ENCODE data around the gene ANO4.

ANO4 gene

DNA sequence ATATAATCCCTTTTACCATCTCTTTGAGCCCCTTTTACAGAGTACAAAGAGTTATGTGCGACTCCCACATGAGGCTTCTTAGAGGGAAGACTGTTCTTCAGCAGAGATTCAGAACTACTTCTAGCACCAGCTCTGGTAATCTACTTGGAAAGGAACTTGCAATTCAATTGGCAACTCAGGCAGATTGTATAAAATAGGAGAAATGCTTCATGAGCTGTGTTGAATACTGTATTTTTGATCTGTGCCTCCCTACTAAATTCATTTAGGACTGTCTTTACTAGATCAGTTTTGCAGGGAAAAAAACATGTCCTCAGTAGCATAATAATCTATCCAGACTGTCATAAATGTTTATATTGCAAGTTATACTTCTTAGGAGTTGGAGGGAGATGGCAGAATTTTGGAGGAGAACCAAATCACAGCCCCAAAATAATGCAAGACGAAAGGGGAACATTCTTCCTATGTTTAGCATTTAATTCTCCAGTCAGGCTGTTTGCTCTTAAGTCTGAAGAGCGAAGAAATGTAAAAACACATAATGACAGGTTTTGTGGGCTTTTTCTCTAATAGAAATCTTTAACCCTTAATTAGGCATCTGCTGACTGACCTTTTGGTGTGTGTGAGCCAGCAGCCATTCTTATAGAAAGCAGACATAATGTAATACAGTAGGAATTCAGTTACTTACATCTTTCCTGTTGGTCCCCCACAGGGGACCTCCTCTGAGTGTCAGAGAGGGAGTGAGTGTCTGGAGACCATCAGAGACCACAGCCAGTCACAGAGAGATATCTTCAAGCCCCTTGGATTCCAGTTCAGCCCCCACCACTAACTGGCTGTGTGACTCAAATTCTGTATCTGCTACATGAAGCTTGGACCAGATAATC, 3.9 kb downstream of the ANO4 start:
- CTCF ChIA-PET, result no interaction called here
- POLR2A ChIA-PET, result no interaction called here
- DNase-seq (ENCODE audit: extremely low spot score), result no peak
- TF ChIP-seq, protein P1, sequence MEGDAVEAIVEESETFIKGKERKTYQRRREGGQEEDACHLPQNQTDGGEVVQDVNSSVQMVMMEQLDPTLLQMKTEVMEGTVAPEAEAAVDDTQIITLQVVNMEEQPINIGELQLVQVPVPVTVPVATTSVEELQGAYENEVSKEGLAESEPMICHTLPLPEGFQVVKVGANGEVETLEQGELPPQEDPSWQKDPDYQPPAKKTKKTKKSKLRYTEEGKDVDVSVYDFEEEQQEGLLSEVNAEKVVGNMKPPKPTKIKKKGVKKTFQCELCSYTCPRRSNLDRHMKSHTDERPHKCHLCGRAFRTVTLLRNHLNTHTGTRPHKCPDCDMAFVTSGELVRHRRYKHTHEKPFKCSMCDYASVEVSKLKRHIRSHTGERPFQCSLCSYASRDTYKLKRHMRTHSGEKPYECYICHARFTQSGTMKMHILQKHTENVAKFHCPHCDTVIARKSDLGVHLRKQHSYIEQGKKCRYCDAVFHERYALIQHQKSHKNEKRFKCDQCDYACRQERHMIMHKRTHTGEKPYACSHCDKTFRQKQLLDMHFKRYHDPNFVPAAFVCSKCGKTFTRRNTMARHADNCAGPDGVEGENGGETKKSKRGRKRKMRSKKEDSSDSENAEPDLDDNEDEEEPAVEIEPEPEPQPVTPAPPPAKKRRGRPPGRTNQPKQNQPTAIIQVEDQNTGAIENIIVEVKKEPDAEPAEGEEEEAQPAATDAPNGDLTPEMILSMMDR (IDR thresholded peaks at IDR 0.05; ENCODE audit: control extremely low read depth, extremely low read depth, low read depth, missing control alignments), result no peak

DNA sequence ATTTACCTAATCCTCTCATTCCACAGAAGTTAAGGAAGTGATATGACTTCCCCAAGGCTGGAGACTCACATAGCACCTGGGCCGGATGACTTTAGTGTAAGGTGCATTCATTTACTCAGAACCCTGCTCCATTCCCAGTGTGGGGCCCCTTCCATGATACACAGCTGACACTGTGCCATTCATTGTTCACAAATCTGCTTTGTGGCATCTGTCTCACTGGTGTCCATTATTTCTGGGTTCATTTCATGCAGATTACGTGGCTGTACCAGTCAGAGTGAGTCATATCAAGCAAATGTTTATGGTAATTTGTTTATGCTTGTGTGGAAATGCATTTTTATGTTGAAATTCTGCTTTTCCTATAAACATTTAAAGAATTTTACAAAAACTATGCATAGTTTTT, 5.2 kb downstream of the ANO4 start:
- TF ChIP-seq, protein P1 (IDR thresholded peaks at IDR 0.05; ENCODE audit: control extremely low read depth, extremely low read depth, low read depth, missing control alignments), result no peak
- POLR2A ChIA-PET, result no interaction called here
- DNase-seq (ENCODE audit: extremely low spot score), result no peak
- CTCF ChIA-PET, result no interaction called here

DNA sequence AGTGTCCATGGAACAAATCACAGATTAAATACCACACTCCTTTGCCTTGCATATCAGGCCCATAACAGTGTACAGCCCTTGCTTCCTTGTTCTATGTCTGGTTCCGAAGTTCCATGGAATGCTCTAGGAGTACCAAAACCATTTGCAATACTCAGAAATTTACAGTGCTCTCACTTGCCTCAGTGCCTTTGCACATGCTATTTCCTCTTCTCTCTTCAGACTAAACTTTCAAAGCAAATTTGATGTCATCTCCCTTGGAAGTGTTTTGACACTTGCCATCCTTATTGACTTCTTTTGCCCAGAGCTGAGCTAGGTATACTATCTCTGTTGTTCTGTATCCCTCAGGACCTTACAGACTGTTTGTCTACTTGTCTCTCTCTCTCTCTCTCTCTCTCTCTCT, 6.1 kb downstream of the ANO4 start:
- POLR2A ChIA-PET, result no interaction called here
- TF ChIP-seq, protein P1 (IDR thresholded peaks at IDR 0.05; ENCODE audit: control extremely low read depth, extremely low read depth, low read depth, missing control alignments), result no peak
- CTCF ChIA-PET, result no interaction called here
- DNase-seq (ENCODE audit: extremely low spot score), result no peak

DNA sequence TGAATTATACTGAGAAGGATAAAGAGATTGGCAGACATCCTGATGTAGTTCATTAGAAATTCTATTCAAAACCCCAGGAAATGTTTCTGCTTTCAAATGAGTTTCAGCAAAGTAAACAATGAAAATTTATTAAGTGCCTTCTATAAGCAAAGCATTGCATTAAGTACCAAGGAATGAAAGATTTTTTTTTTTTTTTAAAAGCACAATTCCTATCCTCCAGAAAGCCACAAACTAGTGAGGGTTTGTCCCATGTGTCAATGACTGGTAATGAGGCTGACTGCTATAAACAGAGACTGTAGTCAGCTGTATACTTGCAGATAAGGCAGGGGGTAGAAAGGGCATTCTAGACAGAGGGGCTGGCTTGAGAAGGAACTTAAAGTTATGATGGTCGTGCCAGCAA, 6.7 kb downstream of the ANO4 start:
- ChIA-PET POLR2A (no interaction called here), CTCF (no interaction called here)
- no peak for DNase-seq (ENCODE audit: extremely low spot score)
- TF ChIP-seq, protein P1 (IDR thresholded peaks at IDR 0.05; ENCODE audit: control extremely low read depth, extremely low read depth, low read depth, missing control alignments), result no peak

DNA sequence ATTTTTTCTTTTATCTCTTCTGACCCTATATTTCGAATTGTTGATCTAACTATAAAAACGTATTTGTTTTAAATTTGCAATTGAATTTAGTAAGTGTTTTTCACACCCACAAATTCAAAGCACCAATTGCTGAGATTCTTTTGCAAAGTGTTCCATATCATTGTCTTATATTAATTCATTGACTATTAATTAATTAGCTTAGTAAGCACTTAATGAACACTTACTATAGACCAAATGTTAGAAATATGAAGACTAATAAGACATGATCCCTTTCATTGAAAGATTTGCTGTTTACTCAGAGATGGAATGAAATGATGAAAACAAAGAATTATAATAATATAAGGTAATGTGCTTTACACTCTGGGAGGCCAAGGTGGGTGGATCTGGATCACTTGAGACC, 14.2 kb downstream of the ANO4 start:
- ChIA-PET CTCF (interaction anchor here (1.2 kb wide), 1 partner anchor 22 kb away, joined by 3 read pairs; no protein-coding TSS in a partner anchor), POLR2A (no interaction called here)
- no peak for DNase-seq (ENCODE audit: extremely low spot score)
- TF ChIP-seq, protein P1 (IDR thresholded peaks at IDR 0.05; ENCODE audit: control extremely low read depth, extremely low read depth, low read depth, missing control alignments), result no peak

DNA sequence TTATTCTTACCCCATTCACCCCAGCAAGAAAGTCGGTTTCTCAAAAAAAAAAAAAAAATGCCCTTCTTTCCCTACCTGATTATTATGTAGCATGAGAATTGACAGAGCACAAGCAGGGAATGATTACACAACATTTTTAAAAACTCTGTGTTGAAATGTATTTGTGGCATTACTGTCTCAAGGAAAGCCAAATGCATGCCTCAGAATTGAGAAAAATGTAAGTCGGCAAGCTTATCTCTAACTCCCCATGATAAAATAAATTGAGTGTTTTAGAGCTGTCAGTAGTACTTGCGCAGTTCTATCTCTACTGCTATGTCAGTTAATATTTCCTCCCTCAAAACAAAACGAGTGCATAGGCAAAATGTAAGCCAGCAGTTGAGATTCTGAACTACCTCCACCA, 25.7 kb downstream of the ANO4 start:
- POLR2A ChIA-PET, result no interaction called here
- CTCF ChIA-PET, result interaction anchor here (1.0 kb wide), 1 partner anchor 8 kb away, joined by 3 read pairs; no protein-coding TSS in a partner anchor
- no peak for DNase-seq (ENCODE audit: extremely low spot score)
- TF ChIP-seq, protein P1 (IDR thresholded peaks at IDR 0.05; ENCODE audit: control extremely low read depth, extremely low read depth, low read depth, missing control alignments), result no peak

Data from GM10248 (cell line).